GM18502 (cell line): ENCODE measurements around the gene ZMIZ1.
A peak's percentile ranks its signal among the peaks of the same experiment; 100 is the strongest.

Experiments
- ATAC-seq: cut with Tn5 transposase; IDR thresholded peaks from one replicate; pipeline ENCODE4 v1.9.1; 2021; ENCODE audit warnings: mild to moderate bottlenecking; ENCODE audit not compliant: unreplicated experiment, poor library complexity

Gene ZMIZ1

DNA sequence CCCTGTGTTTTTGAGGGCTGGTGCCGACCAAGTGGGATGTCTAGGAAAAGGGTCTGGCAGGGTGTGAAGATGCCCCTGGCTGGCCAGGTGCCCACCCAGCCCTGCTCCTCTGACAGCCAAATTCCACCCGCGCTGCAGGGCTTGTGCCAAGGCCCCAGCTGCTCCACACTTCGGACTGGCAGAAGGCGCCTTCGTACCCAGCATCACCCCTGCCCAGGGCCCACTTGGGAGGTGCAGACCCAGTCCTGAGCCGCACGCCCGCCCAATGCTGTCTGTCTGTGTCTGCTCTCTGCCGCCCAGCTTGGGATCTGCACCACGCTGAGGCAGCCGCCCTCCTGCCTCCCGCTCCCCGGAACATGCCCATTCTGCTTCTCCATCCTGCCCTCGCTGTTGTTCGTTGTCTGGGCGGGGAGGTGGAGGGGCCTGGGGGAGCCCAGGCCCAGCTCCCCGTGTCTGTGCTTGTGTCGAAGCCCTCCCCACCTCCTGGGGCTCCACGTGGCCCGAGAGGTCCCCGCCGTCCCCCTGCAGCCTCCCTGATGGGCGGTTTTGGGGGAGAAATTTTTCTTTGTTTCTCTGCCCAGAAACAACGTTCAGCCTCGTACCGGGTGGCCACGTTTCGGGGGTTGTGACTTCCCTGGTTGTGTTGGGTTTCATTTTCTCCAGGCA is 241.6 kb downstream of the ZMIZ1 start:
- no peak for ATAC-seq

DNA sequence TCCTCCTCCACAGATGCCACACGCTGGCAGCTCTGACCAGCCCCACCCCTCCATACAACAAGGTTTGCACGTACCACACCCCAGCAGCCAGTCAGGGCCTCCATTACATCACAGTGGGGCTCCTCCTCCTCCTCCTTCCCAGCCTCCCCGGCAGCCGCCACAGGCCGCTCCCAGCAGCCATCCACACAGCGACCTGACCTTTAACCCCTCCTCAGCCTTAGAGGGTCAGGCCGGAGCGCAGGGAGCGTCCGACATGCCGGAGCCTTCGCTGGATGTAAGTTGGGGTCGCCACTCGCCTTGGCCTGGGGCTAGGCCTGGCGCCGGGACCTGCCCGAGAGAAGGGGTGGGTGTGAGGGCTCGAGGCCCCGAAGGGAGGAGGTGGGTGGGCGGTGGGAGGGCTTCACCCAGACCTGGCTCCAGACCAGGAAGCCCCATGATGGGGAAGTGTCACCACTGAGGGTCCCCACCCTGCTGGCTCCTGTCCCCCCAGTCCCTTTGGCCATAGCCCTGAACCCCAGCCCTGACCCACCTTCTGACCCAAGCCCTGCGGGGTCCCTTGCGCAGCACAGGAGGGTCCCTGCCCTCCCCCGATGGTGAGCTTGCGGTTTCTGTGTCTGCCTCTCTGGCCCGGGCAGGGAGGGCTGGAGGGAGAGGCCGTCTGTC is 242.3 kb downstream of the ZMIZ1 start:
- ATAC-seq: no peak

- ATAC-seq: no peak
Measured at GRCh38 chr10:79311581-79312407, 243.0 kb downstream of the ZMIZ1 start.

- no peak for ATAC-seq
Measured at GRCh38 chr10:79312601-79313187, 243.9 kb downstream of the ZMIZ1 start.

GRCh38 chr10:79313320-79313719 is 244.6 kb downstream of the ZMIZ1 start:
- no peak for ATAC-seq

GRCh38 chr10:79313911-79314439 is 245.2 kb downstream of the ZMIZ1 start:
- no peak for ATAC-seq

- ATAC-seq: no peak
Measured at GRCh38 chr10:79314761-79315601, 246.2 kb downstream of the ZMIZ1 start.

- no peak for ATAC-seq
Measured at GRCh38 chr10:79315602-79315920, 246.8 kb downstream of the ZMIZ1 start.

DNA sequence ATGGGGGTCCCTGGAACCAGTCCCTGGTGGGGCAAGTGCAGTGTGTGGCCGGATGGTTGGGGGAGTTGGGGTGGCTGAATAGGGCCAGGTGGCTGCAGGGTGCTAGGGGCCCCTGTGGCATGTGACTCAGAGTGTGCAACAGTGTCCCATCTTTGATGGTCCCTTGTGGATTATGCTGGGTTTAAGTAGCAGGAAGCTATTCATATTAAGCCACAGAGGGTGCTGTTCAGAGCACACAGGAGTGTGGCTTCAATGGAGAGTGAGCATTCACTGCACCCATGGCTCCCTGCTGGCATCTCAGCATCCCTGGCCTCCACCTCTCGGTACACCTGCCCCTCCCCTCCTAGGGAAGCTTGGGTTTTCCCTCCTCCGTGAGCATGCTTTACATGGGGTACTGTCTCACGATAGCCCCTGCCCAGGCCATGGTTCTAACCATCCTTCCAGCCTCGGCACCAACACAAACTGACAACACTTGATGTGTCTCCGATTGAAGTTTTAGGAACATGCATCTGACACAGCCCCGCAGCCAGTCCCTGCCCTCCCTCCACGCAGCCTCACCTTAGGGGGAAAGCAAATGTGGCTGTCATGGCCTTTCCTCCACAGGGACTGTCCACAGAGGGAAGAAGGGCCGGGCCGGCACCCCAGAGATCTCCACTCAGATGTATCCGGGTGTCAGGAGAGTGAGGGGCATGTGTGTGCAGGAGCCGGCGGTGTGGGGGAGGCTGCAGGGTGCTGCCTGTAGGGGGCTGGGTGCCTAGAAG is 248.1 kb downstream of the ZMIZ1 start:
- peak; percentile 73 for ATAC-seq

GRCh38 chr10:79318369-79318768 is 249.6 kb downstream of the ZMIZ1 start:
- no peak for ATAC-seq

- no peak for ATAC-seq
Measured at GRCh38 chr10:79319115-79319771, 250.5 kb downstream of the ZMIZ1 start.

DNA sequence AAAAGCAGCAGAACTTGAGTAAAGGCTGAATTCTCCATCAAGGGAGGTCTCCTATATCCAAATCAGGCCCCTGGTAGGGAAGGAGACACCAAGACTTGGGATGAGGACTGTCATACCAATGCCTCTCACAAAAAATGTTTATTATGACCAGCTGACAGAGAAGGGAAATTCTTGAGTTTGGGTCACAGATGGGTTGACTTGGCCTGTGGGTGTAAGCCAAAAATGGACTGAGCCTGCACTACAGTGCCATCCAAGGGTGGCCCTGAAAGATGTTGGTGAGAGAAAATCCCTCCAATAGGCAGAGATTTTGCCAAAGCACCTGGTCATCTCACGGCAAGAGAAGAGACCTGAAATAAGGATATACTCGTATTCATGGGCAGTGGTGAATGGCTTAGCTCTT is 251.6 kb downstream of the ZMIZ1 start:
- no peak for ATAC-seq

DNA sequence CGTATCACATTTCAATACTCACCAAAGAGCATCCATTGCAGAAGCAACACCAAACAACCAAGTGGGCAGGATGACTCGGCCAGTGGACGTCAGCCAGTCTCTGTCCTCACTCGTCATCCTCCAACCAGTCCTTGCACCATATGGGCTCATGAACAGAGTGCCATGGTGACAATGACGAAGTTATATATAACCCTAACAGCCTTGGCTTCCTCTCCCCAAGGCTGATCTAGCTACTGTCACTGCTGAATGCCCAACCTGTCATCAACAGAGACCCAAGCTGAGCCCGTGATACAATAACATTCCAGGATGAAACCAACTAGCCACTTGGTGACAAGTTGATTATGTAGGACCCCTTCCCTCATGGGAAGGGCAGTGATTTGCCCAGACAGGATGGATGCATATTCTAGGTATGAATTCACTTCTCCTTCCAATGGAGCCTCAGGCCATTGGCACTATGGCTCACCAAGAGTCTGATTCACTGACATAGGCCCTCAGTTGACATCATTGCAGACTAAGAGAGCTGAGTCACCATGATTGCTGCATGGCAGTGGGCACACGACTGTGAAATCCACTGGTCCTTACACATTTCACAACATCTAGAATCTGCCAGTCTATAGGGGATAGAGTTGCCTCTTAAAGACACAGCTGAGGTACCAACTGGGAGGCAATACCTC is 252.2 kb downstream of the ZMIZ1 start:
- ATAC-seq: no peak

DNA sequence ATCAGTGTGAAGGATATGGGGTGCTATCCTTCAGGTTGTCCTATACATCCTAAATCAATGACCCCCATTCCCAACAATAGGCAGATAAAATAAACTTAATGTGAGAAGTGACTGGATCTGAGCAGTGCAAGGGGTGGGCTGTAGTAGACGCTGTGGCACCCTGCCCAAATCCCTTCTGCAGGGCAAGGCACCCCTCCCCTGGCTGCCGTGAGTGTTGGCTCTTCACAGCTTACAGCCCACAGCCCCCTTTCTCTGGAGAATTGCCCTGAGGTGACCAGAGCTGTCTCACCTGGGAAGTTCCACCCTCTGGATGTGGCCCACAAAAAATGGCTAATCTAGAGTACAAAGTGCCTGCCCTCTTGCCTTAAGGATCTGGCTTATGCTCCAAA is 252.7 kb downstream of the ZMIZ1 start:
- ATAC-seq: no peak

DNA sequence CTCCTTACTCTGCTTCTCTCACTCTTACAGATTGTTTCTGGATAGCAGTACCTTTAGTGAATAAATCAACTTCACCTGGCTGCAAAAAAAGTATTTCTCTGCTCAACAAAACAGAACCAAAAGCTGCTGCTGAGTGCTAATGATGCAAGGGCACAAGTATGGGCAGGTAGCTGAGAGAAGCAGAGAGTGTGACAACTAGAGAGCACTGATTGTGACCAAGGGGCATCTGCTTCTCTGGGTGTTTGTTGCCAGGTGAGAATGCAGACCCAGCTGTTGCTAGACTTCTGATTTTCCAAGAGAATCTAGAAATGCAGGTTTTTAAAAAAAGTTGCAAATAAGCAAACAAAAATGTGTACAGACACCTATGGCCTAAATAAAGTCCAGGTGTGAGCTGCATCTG is 253.2 kb downstream of the ZMIZ1 start:
- no peak for ATAC-seq

GRCh38 chr10:79322616-79323543 is 254.1 kb downstream of the ZMIZ1 start:
- peak; percentile 77 for ATAC-seq

DNA sequence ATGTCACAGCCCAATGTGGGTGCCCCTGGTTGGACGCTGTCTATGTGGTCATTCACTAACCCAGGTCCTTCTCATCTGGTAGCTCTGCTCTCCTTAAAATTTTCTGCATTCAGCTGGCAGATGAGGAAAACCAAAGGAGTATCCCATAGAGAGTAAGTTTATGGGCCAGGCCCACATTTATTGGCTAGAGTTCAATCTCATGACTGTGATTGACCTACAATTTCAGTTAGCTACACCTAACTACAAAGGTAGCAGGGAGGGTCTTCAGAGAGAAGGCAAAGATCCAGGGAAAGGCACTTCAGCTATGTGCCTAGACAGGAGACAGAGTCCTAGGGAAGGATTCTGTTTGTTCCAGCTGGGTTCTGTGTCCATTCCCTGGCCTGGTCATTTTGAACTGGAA is 254.8 kb downstream of the ZMIZ1 start:
- no peak for ATAC-seq
